ENCODE results near the gene GLCE.

Gene GLCE

GRCh38 chr15:69210574-69210973 lies 50.1 kb downstream of the GLCE start:
- DNase-seq, result no peak

- no peak for DNase-seq
Observed at GRCh38 chr15:69213786-69214185, 53.4 kb downstream of the GLCE start.

- DNase-seq, result no peak
Observed at GRCh38 chr15:69215314-69216035, 55.0 kb downstream of the GLCE start.

- DNase-seq, result no peak
Observed at GRCh38 chr15:69217381-69217780, 56.9 kb downstream of the GLCE start.

DNA sequence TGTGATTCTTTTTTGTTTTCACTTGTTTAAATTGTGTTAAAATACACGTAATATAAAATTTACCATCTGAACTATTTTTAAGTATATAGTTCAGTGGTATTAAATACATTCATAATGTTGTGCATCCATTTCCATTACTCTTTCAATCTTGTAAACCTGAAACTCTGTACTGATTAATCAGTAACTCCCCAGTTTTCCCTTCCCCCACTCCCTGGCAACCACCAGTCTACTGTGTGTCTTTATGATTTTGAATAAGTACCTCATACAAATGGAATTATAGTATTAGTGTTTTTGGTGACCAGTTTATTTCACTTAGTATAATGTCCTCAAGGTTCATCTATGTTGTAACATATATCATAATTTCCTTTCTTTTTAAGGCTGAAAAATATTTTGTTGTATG lies 59.3 kb downstream of the GLCE start:
- no peak for DNase-seq

- DNase-seq, result no peak
Observed at GRCh38 chr15:69222002-69222474, 61.6 kb downstream of the GLCE start.

GRCh38 chr15:69223083-69223813 lies 62.8 kb downstream of the GLCE start:
- no peak for DNase-seq

DNA sequence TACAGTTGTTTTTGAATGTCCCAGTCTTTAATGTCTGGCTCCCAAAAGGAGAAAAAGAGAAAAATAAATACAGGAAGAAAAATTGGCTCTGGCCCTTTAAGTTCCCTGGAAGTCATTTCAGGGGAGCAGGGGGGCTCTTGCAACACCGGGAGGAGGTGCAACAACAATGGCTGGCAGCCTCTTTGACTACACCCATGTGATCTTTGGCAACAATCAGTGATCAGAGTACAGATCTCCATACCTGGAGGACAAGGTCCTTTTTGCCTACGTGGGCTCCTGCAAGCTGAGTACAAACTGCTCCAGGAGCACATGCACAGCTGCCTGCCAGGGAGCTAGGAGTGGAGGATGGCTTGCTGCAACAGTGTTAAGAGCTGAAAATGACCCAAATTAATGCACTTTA lies 63.9 kb downstream of the GLCE start:
- DNase-seq, result no peak

GRCh38 chr15:69225355-69226022 lies 65.1 kb downstream of the GLCE start:
- peak; percentile 6 for DNase-seq

DNA sequence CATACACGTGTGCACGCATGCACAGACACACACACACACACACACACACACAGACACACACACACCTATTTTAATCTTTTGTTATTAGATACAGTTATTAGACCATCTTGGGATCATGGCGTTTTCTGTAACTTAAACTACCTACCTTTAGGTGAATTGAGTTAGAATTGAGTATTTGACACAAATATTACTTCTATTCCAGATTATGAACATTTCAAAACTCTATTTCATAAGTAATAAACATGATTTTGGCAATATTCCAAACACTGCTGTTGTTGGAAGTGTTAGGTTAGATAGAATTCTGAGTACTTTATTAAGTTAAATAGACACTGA lies 65.6 kb downstream of the GLCE start:
- DNase-seq, result no peak

- DNase-seq, result peak; percentile 22
Observed at GRCh38 chr15:69232144-69232543, 71.7 kb downstream of the GLCE start.

DNA sequence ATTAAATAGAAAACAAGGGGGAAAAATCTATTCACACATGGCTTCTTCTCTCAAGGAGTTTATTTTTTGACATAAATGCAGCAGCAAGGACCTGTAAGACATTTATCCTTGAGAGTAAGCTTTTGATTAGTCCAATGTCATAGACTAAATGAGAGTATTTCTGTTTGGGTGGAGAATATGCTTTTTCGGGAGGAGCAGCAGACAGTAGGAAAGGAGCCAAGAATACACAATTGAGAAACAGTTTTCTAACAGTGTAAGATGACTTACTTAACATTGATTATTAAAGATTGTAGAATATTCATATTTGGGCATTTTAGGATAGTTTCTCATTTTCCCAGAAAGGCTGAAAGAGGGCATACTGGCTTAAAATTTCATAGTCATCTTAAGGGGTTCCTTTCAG lies 72.3 kb downstream of the GLCE start:
- DNase-seq, result no peak

GRCh38 chr15:69234676-69235075 lies 74.2 kb downstream of the GLCE start:
- DNase-seq, result no peak

- no peak for DNase-seq
Observed at GRCh38 chr15:69236505-69236904, 76.1 kb downstream of the GLCE start.

DNA sequence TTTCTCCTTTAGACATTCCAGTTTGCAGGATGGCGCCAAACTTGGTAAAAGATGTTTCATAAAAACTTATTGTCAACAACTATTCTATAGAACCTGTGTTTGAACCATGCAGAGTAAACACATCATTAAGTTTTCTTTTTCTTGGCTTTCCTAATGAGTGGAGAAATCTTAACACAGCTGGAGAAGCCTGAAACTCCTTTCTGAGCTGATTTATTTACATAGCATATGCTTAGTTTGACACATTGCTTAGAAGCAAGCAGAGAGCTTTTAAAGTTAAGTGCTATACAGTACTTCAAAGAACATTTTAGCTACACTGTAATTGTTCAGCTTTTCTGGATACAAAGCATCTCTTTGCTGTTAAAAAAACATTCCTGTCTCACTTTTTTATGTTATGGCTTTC lies 77.3 kb downstream of the GLCE start:
- DNase-seq, result no peak

GRCh38 chr15:69244798-69245197 lies 84.4 kb downstream of the GLCE start:
- DNase-seq, result no peak

DNA sequence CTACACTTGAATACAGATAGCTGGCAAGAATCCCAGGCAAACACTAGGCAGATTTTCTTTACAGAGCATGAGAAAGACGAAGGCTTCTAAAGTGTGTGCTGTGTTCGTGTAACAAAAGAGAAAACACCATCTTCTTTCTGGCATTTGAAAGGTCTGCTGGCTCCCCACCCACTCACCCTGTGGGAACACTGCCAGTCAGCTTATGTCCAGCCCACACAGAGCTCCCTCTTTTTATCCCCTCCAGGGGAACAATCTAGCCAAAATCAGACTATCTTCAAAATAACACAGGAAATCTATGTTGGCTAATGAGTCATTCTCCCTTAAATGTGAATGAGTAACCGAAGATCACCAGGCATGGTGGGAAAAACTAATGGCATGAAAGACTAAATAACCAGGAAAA lies 92.7 kb downstream of the GLCE start:
- no peak for DNase-seq

- peak; percentile 8 for DNase-seq
Observed at GRCh38 chr15:69265347-69265955, 105.0 kb downstream of the GLCE start.

DNA sequence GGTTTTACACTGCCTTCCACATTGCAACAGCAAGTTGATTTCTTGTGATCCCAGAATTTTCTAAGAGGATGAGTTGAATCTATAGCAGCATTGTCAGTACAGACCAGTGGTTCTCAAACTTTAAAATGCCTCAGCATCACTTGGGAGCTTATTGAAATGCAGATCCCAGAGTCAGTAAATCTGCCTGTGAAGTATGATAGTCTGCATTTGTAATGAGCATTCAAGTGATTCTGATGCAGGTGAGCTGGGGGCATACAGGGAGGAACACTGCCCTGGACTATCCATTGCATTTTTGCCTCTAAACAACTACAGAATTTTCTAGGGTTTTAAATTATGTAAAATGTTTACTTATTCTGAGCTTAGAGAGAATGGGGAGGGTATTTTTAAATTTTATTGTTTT lies 110.8 kb downstream of the GLCE start:
- DNase-seq, result no peak

- DNase-seq, result no peak
Observed at GRCh38 chr15:69272139-69272538, 111.7 kb downstream of the GLCE start.

- no peak for DNase-seq
Observed at GRCh38 chr15:69272891-69273290, 112.5 kb downstream of the GLCE start.

GRCh38 chr15:69275074-69275670 lies 114.7 kb downstream of the GLCE start:
- no peak for DNase-seq

- no peak for DNase-seq
Observed at GRCh38 chr15:69275933-69276560, 115.6 kb downstream of the GLCE start.

All from activated CD4-positive, alpha-beta T cell treated with anti-CD3 and anti-CD28 coated beads, Interleukin-2, Interleukin-6, amounts not matched to agents 100 ng/mL and 50 ng/mL, durations not matched to agents 16 hours and 8 hours (primary cell).